Adrenal gland (tissue), 5 donors: ENCODE data around the gene PRKAR2A.
"Not testable (repeated sequence)": the region's sequence is repeated elsewhere in the genome, so short reads cannot be mapped to it uniquely, and the experiment has no call there.

Experiments used
- CTCF ChIP-seq, 6 experiments: fragments of 450-650 bp in 4 of 6; fragments of 200-600 bp in 2 of 6; sonication (generic) in 1 of 6; IDR thresholded peaks; 1 replicate in 5 of 6; 2 replicates in 1 of 6; pipeline versions ENCODE4 v1.5.1 to v1.8.0; 2016 to 2021; ENCODE audit warnings: antibody characterized with exemption in 6 of 6, mild to moderate bottlenecking in 2 of 6, moderate library complexity in 1 of 6
- POLR2A ChIP-seq, 2 donors: fragments of 450-650 bp; IDR thresholded peaks; one replicate each; pipeline ENCODE4 v1.6.1; 2017; ENCODE audit warnings: antibody characterized with exemption in 2 of 2, mild to moderate bottlenecking in 2 of 2, moderate library complexity in 1 of 2
- donor health status: DM: no; HTN: no; CAD: no.

- TF ChIP-seq CTCF, POLR2A (IDR thresholded peaks at IDR 0.05): not testable (repeated sequence)
Measured at GRCh38 chr3:48800831-48801230, 46.8 kb downstream of the PRKAR2A start.
